HG03139 (cell line): ENCODE measurements around the gene RALGAPA2.

Experiments used
- ATAC-seq: cut with Tn5 transposase; IDR thresholded peaks from one replicate; pipeline ENCODE4 v1.9.1; 2021; ENCODE audit not compliant: unreplicated experiment

The RALGAPA2 gene

GRCh38 chr20:20411836-20412235, 300.6 kb downstream of the RALGAPA2 start:
- no peak for ATAC-seq

- no peak for ATAC-seq
Measured at GRCh38 chr20:20411402-20411801, 301.0 kb downstream of the RALGAPA2 start.

- no peak for ATAC-seq
Measured at GRCh38 chr20:20410678-20411077, 301.8 kb downstream of the RALGAPA2 start.

GRCh38 chr20:20409331-20409730, 303.1 kb downstream of the RALGAPA2 start:
- no peak for ATAC-seq

GRCh38 chr20:20407891-20408805, 304.3 kb downstream of the RALGAPA2 start:
- ATAC-seq = no peak

GRCh38 chr20:20406306-20406705, 306.1 kb downstream of the RALGAPA2 start:
- no peak for ATAC-seq

DNA sequence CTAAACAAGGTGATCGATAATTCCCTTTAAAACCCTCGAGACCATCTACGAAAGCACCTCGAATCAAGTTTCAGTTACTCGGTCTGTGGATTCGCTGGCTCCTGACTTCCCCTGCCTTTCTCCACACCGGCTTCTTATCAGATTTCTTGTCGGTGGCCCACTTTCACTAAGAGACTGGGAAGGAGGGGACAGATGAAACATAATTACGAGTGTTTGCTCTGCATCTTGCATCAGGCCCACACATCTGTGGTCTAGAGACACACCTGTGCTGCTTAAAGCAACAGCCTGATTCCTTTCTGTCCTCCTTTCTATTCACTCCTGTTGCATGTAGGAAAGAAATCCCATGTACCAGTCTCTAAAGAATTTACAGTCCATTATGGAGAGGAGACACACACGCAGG, 306.8 kb downstream of the RALGAPA2 start:
- no peak for ATAC-seq

DNA sequence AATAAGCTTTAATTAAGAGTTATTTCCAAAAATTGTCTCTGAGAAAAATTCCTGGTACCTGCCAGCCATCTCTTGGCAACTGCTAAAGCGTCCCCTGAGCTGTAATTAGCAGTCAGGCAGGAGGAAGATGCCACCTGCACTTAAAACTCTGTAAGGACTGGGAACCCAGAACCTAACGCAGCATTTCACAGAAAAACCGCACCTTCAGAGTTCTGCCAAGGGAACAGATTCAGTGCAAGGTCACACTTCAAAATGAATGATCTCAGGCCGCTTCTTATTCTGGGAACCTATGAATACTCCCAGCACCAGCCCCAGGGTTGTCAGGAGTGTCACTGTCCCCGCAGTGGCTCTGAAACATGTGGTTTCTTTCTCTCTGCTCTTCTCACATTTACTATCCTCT, 307.8 kb downstream of the RALGAPA2 start:
- no peak for ATAC-seq

DNA sequence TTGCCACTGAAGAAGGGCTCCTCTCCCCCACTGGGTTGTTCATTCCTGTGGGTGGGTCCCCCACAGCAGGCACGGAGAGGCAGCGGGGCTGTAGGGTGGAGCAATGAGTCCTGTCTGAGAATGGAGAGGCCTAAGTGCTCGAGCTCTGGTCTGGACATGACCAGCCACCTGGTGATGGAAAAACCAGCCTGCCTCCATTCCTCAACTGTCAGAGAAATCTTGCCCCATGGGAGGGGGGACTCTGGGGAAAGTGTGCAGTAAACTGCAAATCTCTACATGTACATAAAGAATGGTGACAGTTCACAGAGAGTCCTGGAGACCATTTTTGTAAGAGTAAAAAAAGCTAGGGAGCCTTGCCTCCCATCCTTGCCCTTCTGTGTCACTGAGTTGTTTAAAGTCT, 310.5 kb downstream of the RALGAPA2 start:
- ATAC-seq = no peak

- no peak for ATAC-seq
Measured at GRCh38 chr20:20399531-20400500, 312.6 kb downstream of the RALGAPA2 start.

- ATAC-seq = no peak
Measured at GRCh38 chr20:20398123-20398522, 314.3 kb downstream of the RALGAPA2 start.

DNA sequence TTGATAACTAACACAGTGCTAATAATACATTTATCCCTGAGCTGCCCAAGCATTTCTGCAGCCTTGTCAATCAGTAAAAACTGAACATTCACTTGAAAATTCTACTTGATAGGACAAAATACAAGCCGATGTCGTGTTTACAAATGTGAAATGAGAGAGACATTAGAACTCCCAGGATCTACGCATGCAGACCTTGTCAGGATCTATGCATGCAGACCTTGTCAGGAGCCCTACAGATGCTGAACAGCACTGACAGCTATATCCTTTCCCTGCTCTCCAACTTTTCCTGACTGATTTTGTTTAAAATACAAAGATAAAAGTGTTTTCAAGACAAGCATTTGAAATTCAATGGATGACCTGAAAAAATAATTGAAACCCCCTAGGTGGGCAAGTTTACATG, 315.6 kb downstream of the RALGAPA2 start:
- no peak for ATAC-seq

- no peak for ATAC-seq
Measured at GRCh38 chr20:20395903-20396568, 316.4 kb downstream of the RALGAPA2 start.

GRCh38 chr20:20395087-20395486, 317.4 kb downstream of the RALGAPA2 start:
- no peak for ATAC-seq

DNA sequence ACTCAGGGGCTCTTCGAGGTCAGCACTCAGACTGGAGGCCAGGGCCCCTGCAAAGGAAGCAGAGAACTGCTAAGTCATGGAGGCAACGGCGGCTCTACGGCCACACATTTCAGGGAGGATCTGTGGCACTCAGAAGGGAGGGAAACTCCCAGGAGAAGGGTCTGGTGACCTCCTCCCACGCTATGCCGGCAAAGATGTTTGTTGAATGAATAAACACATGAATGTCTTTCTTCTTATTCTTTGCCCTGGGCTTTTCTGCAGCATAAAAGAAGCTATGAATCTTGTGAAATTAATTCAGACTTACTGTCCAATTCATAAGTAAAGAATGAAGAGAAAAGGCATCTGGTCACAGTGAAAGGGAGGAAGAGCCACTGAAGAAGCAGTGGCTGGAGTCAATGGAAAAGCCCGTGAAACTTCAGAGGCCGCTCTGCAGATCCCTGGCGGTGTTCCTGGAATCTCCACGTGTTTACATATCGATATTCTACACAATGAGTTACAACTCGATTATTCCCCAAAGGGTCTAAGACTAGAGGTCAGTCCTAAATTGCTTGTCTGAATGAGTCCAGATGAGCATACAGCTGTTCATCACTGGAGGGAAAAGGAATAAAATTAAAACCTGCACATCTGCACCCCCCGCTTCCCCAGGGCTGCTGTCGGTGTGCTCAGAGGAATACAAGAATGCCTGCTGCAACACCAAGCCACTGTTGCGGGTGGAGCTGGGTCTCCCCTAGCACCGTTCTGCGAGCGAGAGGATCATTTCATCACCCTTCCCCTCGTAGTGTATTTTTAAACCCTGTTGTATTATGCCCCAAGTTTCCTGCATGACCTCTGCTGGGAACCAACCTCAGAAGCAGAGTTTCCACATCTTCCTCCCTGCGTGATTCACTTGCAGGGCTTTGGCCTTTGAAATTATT, 319.0 kb downstream of the RALGAPA2 start:
- no peak for ATAC-seq

GRCh38 chr20:20391766-20392165, 320.7 kb downstream of the RALGAPA2 start:
- ATAC-seq = no peak

GRCh38 chr20:20391115-20391514, 321.3 kb downstream of the RALGAPA2 start:
- no peak for ATAC-seq

- no peak for ATAC-seq
Measured at GRCh38 chr20:20390393-20390792, 322.1 kb downstream of the RALGAPA2 start.

GRCh38 chr20:20386192-20386591, 326.3 kb downstream of the RALGAPA2 start:
- ATAC-seq = no peak

DNA sequence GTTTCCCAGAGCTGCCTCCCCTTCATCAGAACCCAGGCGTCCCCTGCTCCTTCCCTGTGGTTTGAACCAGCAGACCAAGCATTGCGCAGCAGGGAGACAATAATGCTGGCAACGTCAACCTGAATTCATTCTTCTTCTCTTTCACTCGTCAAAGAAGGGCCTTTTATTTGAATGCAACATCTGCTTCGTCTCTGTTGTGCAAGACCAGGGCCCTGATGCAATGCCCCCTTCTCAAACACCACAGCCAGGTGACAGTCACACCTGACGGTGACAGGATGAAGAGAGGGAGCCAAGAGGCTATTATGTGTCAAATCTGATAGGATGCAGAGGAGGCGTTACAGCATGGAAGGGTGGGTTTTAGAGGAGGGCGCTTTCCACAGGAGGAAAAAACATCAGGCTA, 336.6 kb downstream of the RALGAPA2 start:
- no peak for ATAC-seq
